OCI-LY3 (cell line): ENCODE results near the gene IRAK2.
"Not testable (repeated sequence)": the region's sequence is repeated elsewhere in the genome, so short reads cannot be mapped to it uniquely, and the experiment has no call there.

Source experiments
- CTCF ChIP-seq: fragments of 200-600, 300-600 bp; sonication (generic); IDR thresholded peaks from 2 replicates; pipeline ENCODE4 v1.5.1; 2014; ENCODE audit warnings: antibody characterized with exemption, low read length, low read depth
- EZH2phosphoT487 ChIP-seq: fragments of 200-600 bp; shearing (Covaris generic); IDR thresholded peaks from 2 replicates; pipeline ENCODE4 v1.6.1; 2018; ENCODE audit warnings: antibody characterized with exemption, mixed run types, low read depth

DNA sequence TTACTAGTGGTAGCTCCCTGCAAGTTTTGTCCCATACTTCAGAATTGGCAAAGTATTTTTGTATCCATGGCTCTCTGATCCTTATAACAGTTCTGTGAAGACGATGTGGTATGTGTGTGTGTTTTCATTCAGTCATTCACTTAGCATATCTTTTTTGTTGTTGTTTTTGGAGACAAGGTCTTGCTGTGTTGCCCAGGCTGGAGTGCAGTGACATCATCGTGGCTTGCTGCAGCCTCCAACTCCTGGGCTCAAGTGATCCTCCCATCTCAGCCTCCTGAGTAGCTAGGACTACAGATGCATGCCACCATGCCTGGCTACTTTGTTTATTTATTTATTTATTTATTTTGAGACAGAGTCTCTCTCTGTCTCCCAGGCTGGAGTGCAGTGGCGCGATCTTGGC, 11.4 kb downstream of the IRAK2 start:
- not testable (repeated sequence) for TF ChIP-seq CTCF, EZH2phosphoT487
